PC-3 (cell line): ENCODE results near the gene SPATA6L. TPM values are rescaled to one million over a fixed set of nuclear protein-coding genes. Genes with fewer than 3 reads are reported as not detected.

ENCODE experiments used
- ATAC-seq: fragments of 200-7000 bp; cut with Tn5 transposase; 2 replicates; pipeline ENCODE4 v1.9.1; 2020; ENCODE audit warnings: mild to moderate bottlenecking, moderate library complexity
- BruUV-seq: library from RNA; stranded (reverse); fragments of 400-500 nt; replicated peaks from 2 replicates; lab custom pipeline; 2021; lab: Mats Ljungman, UMichigan
- CTCF ChIA-PET: fragments of 300-600 bp; sonication (Branson Sonifier 250); formaldehyde crosslinking; loops from one replicate; lab custom pipeline; 2022; ENCODE audit warnings: antibody characterized with exemption; lab: Charles Lee
- POLR2A ChIA-PET: fragments of 300-600 bp; sonication (Branson Sonifier 250); formaldehyde crosslinking; loops from one replicate; lab custom pipeline; 2022; ENCODE audit warnings: antibody characterized with exemption; ENCODE audit not compliant: unreplicated experiment; lab: Charles Lee
- DNase-seq: peaks from one replicate; pipeline ENCODE4 v3.0.0-alpha.2; 2015
- H2AFZ ChIP-seq: fragments of 300-600 bp; sonication (generic); 2 replicates; pipeline ENCODE4 v1.6.0; 2016; ENCODE audit warnings: antibody characterized with exemption, low read length
- H3F3A ChIP-seq: fragments of 300-600 bp; sonication (generic); one replicate; pipeline ENCODE4 v1.6.0; 2017; ENCODE audit warnings: antibody characterized with exemption, low read length, control low read depth, mild to moderate bottlenecking; ENCODE audit not compliant: unreplicated experiment
- H3K27ac ChIP-seq: fragments of 300-600 bp; sonication (generic); 2 replicates; pipeline ENCODE4 v1.5.1; 2016; ENCODE audit warnings: mild to moderate bottlenecking, low read length
- H3K27me3 ChIP-seq: fragments of 300-600 bp; sonication (generic); 2 replicates; pipeline ENCODE4 v1.6.1; 2016; ENCODE audit warnings: low read length, mixed read lengths
- H3K36me3 ChIP-seq: fragments of 300-600 bp; sonication (generic); 2 replicates; pipeline ENCODE4 v1.6.1; 2016; ENCODE audit warnings: low read depth, mixed run types, low read length, mixed read lengths
- H3K4me1 ChIP-seq: fragments of 300-600 bp; sonication (generic); 2 replicates; pipeline ENCODE4 v1.5.1; 2016; ENCODE audit warnings: low read length; ENCODE audit not compliant: insufficient read depth
- H3K4me2 ChIP-seq: fragments of 300-600 bp; sonication (generic); 2 replicates; pipeline ENCODE4 v1.6.0; 2016; ENCODE audit warnings: low read length
- H3K4me3 ChIP-seq: fragments of 300-600 bp; sonication (generic); 2 replicates; pipeline ENCODE4 v1.5.1; 2016; ENCODE audit warnings: mild to moderate bottlenecking, low read length, mixed read lengths
- H3K79me2 ChIP-seq: fragments of 300-600 bp; sonication (generic); 2 replicates; pipeline ENCODE4 v1.6.1; 2017; ENCODE audit warnings: low read length, mixed read lengths
- H3K9ac ChIP-seq: fragments of 300-600 bp; sonication (generic); 2 replicates; pipeline ENCODE4 v1.6.0; 2016; ENCODE audit warnings: mild to moderate bottlenecking, low read length
- H3K9me2 ChIP-seq: fragments of 300-600 bp; sonication (generic); replicated peaks from 2 replicates; pipeline ENCODE4 v1.6.1; 2016; ENCODE audit warnings: mixed run types, low read length, mixed read lengths
- H3K9me3 ChIP-seq: fragments of 300-600 bp; sonication (generic); 2 replicates; pipeline ENCODE4 v1.6.1; 2016; ENCODE audit warnings: low read length, mixed read lengths
- H4K20me1 ChIP-seq: fragments of 300-600 bp; sonication (generic); 2 replicates; pipeline ENCODE4 v1.6.1; 2016; ENCODE audit warnings: low read length, mixed read lengths
- EZH2 ChIP-seq: fragments of 300-600 bp; sonication (generic); IDR thresholded peaks from one replicate; pipeline ENCODE4 v1.6.1; 2017; ENCODE audit warnings: antibody characterized with exemption, mild to moderate bottlenecking, low read length; ENCODE audit not compliant: unreplicated experiment
- EZH2phosphoT487 ChIP-seq: fragments of 300-600 bp; sonication (generic); IDR thresholded peaks from 2 replicates; pipeline ENCODE4 v1.6.1; 2018; ENCODE audit warnings: mild to moderate bottlenecking, antibody characterized with exemption, low read length, borderline replicate concordance
- intact Hi-C: fragments of 100-400 bp; cut with micrococcal nuclease; formaldehyde crosslinking; loops from 2 replicates; pipeline ENCODE4 v1.9.0; 2023
- total RNA-seq: library from RNA; depleted of rRNA; stranded (reverse); fragments of >200 nt; gene quantifications from 2 replicates; pipeline ENCODE4 v1.2.3, GENCODE V29; 2014
- TF ChIP-seq, protein P1 (sequence below): fragments of 300-600 bp; sonication (generic); conservative IDR thresholded peaks from 2 replicates; pipeline ENCODE4 v1.5.1; 2017; ENCODE audit warnings: antibody characterized with exemption, low read depth, mild to moderate bottlenecking, low read length

SPATA6L gene
- total RNA-seq, 1 experiment from 2014 or later = not detected

DNA sequence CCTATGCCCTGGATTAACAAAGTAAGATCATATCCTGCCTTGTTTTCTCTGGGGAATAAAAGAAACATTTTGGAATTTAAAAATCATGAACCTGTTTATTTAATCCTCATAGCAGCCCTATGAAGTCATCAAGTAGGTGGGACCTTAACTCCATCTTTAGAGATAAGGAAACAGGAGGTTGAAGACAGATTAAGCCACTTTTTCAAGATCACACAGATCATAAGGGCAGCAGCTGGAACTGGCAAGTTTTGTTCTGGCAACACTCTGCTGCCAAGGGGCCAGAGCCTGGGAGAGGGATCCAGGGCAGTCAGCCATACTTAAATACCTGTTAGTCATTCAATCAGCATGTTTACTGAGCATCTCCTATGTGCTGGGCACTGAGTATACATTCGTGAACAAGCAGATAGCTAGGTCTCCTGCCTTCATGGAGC, 112.3 kb downstream of the SPATA6L start:
- Histone ChIP-seq H3K4me3 (no peak overlapping the region), H3K36me3 (no peaks in the 10 kb centered on the region), H3K9ac (no peak overlapping the region), H3F3A (no peaks in the 10 kb centered on the region), H4K20me1 (no peaks in the 10 kb centered on the region), H3K4me1 (no peaks in the 10 kb centered on the region), H3K4me2 (no peak overlapping the region), H3K27me3 (no peaks in the 10 kb centered on the region), H3K79me2 (no peaks in the 10 kb centered on the region), H3K9me2 (no peaks in the 10 kb centered on the region), H3K27ac (no peak overlapping the region), H3K9me3 (no peaks in the 10 kb centered on the region), H2AFZ (no peak overlapping the region)
- ATAC-seq = no peak
- no TSS peak for BruUV-seq
- DNase-seq = peak; percentile 7
- ChIA-PET POLR2A (interaction anchor here (0.7 kb wide), 1 partner anchor 373 kb away, joined by 3 read pairs; no protein-coding TSS in a partner anchor), CTCF (no interaction called here)
- TF ChIP-seq EZH2phosphoT487 (no peak), EZH2 (no peak)
- TF ChIP-seq, protein P1, sequence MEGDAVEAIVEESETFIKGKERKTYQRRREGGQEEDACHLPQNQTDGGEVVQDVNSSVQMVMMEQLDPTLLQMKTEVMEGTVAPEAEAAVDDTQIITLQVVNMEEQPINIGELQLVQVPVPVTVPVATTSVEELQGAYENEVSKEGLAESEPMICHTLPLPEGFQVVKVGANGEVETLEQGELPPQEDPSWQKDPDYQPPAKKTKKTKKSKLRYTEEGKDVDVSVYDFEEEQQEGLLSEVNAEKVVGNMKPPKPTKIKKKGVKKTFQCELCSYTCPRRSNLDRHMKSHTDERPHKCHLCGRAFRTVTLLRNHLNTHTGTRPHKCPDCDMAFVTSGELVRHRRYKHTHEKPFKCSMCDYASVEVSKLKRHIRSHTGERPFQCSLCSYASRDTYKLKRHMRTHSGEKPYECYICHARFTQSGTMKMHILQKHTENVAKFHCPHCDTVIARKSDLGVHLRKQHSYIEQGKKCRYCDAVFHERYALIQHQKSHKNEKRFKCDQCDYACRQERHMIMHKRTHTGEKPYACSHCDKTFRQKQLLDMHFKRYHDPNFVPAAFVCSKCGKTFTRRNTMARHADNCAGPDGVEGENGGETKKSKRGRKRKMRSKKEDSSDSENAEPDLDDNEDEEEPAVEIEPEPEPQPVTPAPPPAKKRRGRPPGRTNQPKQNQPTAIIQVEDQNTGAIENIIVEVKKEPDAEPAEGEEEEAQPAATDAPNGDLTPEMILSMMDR = no peak
- intact Hi-C loops = no loop called here

DNA sequence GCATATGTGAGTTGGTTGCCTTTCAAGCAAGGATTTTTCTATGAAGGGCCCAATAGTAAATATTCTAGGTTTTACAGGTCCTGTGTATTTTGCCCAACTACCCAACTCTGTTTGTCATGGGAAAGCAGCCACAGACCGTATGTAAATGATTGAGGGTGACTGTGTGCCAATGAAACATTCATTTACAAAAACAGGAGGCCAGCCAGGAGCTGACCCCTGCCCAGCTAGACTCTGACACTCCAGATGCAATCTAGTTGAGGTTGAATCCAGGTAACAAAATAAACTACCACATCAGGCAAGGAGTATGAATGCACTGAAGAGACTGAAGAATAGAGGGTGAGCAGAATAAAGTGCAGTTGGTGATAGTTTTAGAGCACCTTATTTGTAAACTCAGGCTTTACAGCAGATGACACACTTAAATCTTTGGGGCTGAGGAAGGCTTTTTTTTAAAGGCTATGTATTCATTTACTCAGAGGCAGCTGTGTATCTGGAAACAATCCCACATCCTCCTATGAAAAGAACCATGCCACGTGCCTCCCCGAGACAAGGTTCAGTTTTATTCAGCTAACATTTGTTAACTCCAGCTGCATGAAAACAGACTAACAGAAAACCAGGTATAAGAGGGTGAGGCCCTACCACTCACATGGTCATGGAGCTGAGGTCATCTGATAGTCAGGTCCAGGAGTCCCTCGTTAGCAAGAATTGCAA, 115.3 kb downstream of the SPATA6L start:
- Histone ChIP-seq H3F3A (no peaks in the 10 kb centered on the region), H3K79me2 (no peaks in the 10 kb centered on the region), H3K27ac (no peak overlapping the region), H3K4me3 (no peak overlapping the region), H3K36me3 (no peaks in the 10 kb centered on the region), H3K9ac (no peak overlapping the region), H3K4me2 (no peak overlapping the region), H2AFZ (no peak overlapping the region), H4K20me1 (no peaks in the 10 kb centered on the region), H3K4me1 (no peaks in the 10 kb centered on the region), H3K27me3 (no peaks in the 10 kb centered on the region), H3K9me3 (no peaks in the 10 kb centered on the region), H3K9me2 (no peaks in the 10 kb centered on the region)
- ChIA-PET POLR2A (no interaction called here), CTCF (no interaction called here)
- ATAC-seq (no peak), DNase-seq (no peak)
- no TSS peak for BruUV-seq
- TF ChIP-seq EZH2phosphoT487 (no peak), EZH2 (no peak)
- TF ChIP-seq, protein P1 = no peak
- intact Hi-C loops = no loop called here

DNA sequence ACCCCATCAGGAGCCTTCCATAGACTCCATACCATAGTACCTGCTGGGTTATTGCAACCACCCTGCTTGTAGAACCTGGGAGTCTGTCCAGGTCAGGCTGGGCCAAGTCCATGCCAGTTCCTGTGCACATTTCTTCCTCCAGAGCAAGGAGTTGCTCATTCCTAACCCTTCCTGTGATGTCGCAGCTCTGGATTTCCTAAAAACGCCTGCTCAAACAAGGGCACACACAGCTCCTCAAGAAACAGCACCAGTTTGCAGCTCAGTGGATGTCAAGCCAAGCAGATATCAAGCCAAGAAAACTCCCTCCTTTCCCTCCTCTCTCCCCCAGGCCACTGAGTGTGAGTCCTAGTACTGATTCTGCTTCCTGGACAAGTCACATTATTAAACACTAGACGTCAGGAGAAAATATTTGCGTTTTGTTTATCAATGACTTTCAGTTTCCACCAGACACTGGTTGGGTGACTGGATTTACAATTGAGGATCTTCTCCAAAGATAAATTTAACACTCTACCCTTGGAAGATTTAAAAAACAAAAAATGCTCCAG, 116.5 kb downstream of the SPATA6L start:
- ATAC-seq (peak; percentile 46), DNase-seq (peak; percentile 11)
- Histone ChIP-seq H3K9me2 (no peaks in the 10 kb centered on the region), H4K20me1 (no peaks in the 10 kb centered on the region), H3K79me2 (no peaks in the 10 kb centered on the region), H3K27ac (no peak overlapping the region), H3K9ac (no peak overlapping the region), H3K36me3 (no peaks in the 10 kb centered on the region), H3F3A (no peaks in the 10 kb centered on the region), H3K4me2 (no peak overlapping the region), H3K4me1 (no peaks in the 10 kb centered on the region), H3K27me3 (no peaks in the 10 kb centered on the region), H3K4me3 (no peak overlapping the region), H2AFZ (no peak overlapping the region), H3K9me3 (no peaks in the 10 kb centered on the region)
- no peak for TF ChIP-seq EZH2
- no peak for TF ChIP-seq EZH2phosphoT487
- TF ChIP-seq, protein P1 = no peak
- intact Hi-C loops = loop anchor here (2.0 kb wide), 1 partner anchor 167 kb away; no protein-coding TSS in a partner anchor
- ChIA-PET POLR2A (no interaction called here), CTCF (interaction anchor here (0.6 kb wide), 1 partner anchor 76 kb away, joined by 3 read pairs; no protein-coding TSS in a partner anchor)
- no TSS peak for BruUV-seq
